Endothelial cell (in vitro differentiated cells): ENCODE data around the gene MYO7B. TPM values are rescaled to one million over a fixed set of nuclear protein-coding genes. Genes with fewer than 3 reads are reported as not detected.

Experiments used
- DNase-seq: peaks from one replicate; pipeline ENCODE4 v3.0.0; 2021; ENCODE audit warnings: low spot score
- H3K27ac Mint-ChIP-seq: one replicate; pipeline ENCODE4 v1.8.0; 2021; ENCODE audit warnings: mixed read lengths, inconsistent platforms; ENCODE audit not compliant: unreplicated experiment
- H3K27me3 Mint-ChIP-seq: one replicate; pipeline ENCODE4 v1.8.0; 2021; ENCODE audit warnings: mild to moderate bottlenecking, moderate library complexity, mixed read lengths, inconsistent platforms; ENCODE audit not compliant: unreplicated experiment
- H3K36me3 Mint-ChIP-seq: one replicate; pipeline ENCODE4 v1.8.0; 2021; ENCODE audit warnings: mild to moderate bottlenecking, low read depth, mixed read lengths, inconsistent platforms; ENCODE audit not compliant: unreplicated experiment
- H3K4me1 Mint-ChIP-seq: one replicate; pipeline ENCODE4 v1.8.0; 2021; ENCODE audit warnings: mild to moderate bottlenecking, mixed read lengths, inconsistent platforms; ENCODE audit not compliant: unreplicated experiment
- H3K4me3 Mint-ChIP-seq: one replicate; pipeline ENCODE4 v1.8.0; 2021; ENCODE audit warnings: mild to moderate bottlenecking, mixed read lengths, inconsistent platforms; ENCODE audit not compliant: unreplicated experiment
- H3K9me3 Mint-ChIP-seq: one replicate; pipeline ENCODE4 v1.8.0; 2021; ENCODE audit warnings: mixed read lengths, inconsistent platforms; ENCODE audit not compliant: unreplicated experiment
- total RNA-seq: library from RNA; stranded (reverse); fragmentation: NEBNext Ultra II Directional; extraction: Animal tissue kit (Norgen Biotek cat#: 25700); gene quantifications from one replicate; pipeline ENCODE4 v1.2.1, GENCODE V29; 2021; ENCODE audit not compliant: unreplicated experiment
- TF ChIP-seq, protein P1 (sequence below): fragments of 200-600 bp; sonication (generic); IDR thresholded peaks from one replicate; pipeline ENCODE4 v1.5.0; 2021; ENCODE audit warnings: antibody characterized with exemption; ENCODE audit not compliant: unreplicated experiment

Gene MYO7B
- total RNA-seq, 1 donor from 2014 or later: 0.90 TPM

DNA sequence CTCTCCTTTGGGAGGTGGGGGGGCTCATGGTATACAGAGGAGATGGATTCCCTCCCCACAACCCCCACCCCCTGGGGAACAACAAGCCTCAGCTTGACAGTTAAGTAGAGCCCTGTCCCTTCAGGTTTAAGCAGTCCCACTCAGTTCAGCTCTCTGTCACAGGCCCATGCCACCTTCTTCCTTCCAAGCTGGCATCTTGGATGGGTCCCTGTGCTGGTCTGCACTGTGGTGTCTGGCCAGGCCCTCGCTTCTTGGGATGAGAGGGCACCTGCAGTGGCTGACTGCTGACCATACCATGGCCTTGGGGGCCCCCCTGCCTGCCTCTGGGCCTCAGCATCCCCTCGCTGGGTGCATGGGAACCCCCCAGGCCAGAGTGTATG is 90.1 kb downstream of the MYO7B start:
- H3K4me3 Mint-ChIP-seq: no peak overlapping the region
- H3K4me1 Mint-ChIP-seq: no peaks in the 10 kb centered on the region
- no peaks in the 10 kb centered on the region for H3K9me3 Mint-ChIP-seq
- H3K36me3 Mint-ChIP-seq: peaks cover 4% of the 10 kb centered on the region
- no peak overlapping the region for H3K27ac Mint-ChIP-seq
- no peak for DNase-seq
- TF ChIP-seq, protein P1, sequence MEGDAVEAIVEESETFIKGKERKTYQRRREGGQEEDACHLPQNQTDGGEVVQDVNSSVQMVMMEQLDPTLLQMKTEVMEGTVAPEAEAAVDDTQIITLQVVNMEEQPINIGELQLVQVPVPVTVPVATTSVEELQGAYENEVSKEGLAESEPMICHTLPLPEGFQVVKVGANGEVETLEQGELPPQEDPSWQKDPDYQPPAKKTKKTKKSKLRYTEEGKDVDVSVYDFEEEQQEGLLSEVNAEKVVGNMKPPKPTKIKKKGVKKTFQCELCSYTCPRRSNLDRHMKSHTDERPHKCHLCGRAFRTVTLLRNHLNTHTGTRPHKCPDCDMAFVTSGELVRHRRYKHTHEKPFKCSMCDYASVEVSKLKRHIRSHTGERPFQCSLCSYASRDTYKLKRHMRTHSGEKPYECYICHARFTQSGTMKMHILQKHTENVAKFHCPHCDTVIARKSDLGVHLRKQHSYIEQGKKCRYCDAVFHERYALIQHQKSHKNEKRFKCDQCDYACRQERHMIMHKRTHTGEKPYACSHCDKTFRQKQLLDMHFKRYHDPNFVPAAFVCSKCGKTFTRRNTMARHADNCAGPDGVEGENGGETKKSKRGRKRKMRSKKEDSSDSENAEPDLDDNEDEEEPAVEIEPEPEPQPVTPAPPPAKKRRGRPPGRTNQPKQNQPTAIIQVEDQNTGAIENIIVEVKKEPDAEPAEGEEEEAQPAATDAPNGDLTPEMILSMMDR: no peak
- H3K27me3 Mint-ChIP-seq: peaks cover 7% of the 10 kb centered on the region

DNA sequence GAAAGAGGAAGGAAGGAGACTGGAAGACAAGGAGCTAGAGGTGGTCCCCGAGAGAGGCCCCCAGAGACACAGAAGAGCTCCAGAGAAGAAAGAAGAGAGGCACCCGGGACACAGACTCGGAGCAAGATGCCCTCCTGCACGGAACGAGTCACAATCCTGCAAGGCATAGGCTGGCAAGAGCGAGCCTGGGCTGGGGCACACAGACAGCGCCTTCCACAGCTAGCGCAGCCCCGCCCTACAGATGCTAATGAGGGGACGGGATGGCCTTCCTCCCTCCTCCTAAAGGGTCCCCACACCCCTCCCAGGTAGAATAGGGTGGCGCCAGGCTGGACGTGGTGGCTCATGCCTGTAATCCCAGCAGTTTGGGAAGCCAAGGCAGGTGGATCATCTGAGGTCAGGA is 90.7 kb downstream of the MYO7B start:
- TF ChIP-seq, protein P1: no peak
- no peak for DNase-seq
- peaks cover 4% of the 10 kb centered on the region for H3K36me3 Mint-ChIP-seq
- H3K4me3 Mint-ChIP-seq: no peak overlapping the region
- no peaks in the 10 kb centered on the region for H3K4me1 Mint-ChIP-seq
- H3K27me3 Mint-ChIP-seq: peaks cover 7% of the 10 kb centered on the region
- no peaks in the 10 kb centered on the region for H3K9me3 Mint-ChIP-seq
- no peak overlapping the region for H3K27ac Mint-ChIP-seq

DNA sequence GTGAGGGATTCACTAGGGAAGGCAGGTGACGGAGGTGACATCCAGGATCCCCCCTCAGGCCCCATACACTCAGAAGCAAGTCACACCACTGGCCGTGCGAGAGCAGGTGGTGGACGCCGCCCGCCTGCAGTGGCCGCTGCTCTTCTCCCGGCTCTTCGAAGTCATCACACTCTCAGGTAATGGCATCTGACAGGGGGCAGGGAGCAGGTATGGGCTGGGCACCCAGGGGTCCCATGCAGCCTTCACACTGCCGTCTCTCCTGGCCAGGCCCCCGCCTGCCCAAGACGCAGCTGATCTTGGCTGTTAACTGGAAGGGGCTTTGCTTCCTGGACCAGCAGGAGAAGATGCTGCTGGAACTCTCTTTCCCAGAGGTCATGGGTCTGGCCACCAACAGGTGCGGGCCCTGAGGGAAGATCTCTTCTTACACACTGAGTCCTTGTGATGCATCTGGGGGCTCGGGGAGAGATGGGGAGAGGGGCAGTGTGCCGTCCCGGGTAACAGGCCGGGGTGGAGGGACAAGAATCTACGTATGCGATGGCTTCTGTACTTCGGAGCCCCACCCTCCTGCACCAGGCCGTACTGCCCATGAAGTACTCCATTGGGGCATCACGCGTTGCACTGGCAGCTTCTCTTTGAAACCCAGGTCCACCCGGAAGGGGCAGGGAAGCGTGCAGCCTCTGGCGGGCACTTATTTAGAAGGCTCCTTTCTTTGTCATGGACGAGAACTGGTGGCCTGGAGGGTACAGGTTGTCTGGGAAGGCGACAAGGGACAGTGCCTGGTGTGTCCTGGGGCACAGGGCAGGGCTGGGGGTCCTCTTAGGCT is 91.6 kb downstream of the MYO7B start:
- no peaks in the 10 kb centered on the region for H3K4me1 Mint-ChIP-seq
- no peak overlapping the region for H3K27ac Mint-ChIP-seq
- H3K4me3 Mint-ChIP-seq: no peak overlapping the region
- peaks cover 4% of the 10 kb centered on the region for H3K36me3 Mint-ChIP-seq
- no peaks in the 10 kb centered on the region for H3K9me3 Mint-ChIP-seq
- no peak for DNase-seq
- H3K27me3 Mint-ChIP-seq: peaks cover 7% of the 10 kb centered on the region
- TF ChIP-seq, protein P1: no peak

DNA sequence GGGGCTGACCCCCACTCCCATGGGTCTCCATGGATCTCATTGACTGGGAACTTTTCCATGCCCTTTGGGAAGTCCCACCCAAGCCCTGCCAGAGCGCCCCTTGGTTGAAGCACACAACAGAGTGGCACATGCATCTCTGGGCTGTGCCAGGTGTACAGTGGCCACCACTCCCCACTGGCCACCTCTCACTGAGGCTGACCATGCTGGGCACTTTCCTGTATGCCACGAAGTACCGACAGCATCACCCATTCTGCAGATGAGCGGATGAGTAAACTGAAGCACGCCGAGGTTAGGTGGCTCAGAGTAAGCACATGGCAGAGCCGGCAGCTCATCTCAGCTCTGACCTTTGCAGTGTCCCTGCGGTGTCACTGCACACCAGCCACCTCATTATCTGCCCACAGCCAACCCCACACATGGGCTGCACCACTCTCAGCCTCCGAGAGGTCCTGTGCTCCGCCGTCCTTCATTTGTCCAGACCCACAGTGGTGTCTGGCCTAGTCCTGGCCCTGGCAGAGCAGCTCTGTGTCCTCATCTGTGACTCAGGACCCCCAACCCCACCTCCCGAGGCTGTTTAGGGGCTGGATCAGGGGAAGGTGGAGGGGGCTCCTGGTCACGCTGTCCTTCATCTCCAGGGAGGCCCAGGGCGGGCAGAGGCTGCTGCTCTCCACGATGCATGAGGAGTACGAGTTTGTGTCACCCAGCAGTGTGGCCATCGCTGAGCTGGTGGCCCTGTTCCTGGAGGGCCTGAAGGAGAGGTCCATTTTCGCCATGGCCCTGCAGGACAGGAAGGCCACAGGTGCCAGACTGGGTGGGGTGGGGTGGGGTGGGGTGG is 92.5 kb downstream of the MYO7B start:
- TF ChIP-seq, protein P1: no peak
- Mint-ChIP-seq H3K27ac (no peak overlapping the region), H3K4me3 (no peak overlapping the region), H3K36me3 (peaks cover 4% of the 10 kb centered on the region), H3K4me1 (no peaks in the 10 kb centered on the region), H3K27me3 (peaks cover 7% of the 10 kb centered on the region), H3K9me3 (no peaks in the 10 kb centered on the region)
- DNase-seq: no peak
